Suprapubic skin (tissue), 4 donors: ENCODE results near the gene SS18L1. TPM values are rescaled to one million over a fixed set of nuclear protein-coding genes. Genes with fewer than 3 reads are reported as not detected.

Experiments
- DNase-seq, 2 donors: peaks; one replicate each; pipeline ENCODE4 v3.0.0-alpha.2; 2019; ENCODE audit warnings: low spot score in 2 of 2
- H3K27ac ChIP-seq: fragments of 200-600 bp; sonication (generic); one replicate; pipeline ENCODE4 v1.5.1; 2019
- H3K27me3 ChIP-seq: fragments of 200-600 bp; sonication (generic); one replicate; pipeline ENCODE4 v1.5.1; 2019
- H3K36me3 ChIP-seq: fragments of 200-600 bp; sonication (generic); one replicate; pipeline ENCODE4 v1.5.1; 2019
- H3K4me1 ChIP-seq: fragments of 200-600 bp; sonication (generic); one replicate; pipeline ENCODE4 v1.5.1; 2019
- H3K4me3 ChIP-seq: fragments of 200-600 bp; sonication (generic); one replicate; pipeline ENCODE4 v1.5.1; 2019; ENCODE audit warnings: mild to moderate bottlenecking
- H3K9me3 ChIP-seq: fragments of 200-600 bp; sonication (generic); one replicate; pipeline ENCODE4 v1.5.1; 2019
- EP300 ChIP-seq: sonication (generic); formaldehyde crosslinking; IDR thresholded peaks from one replicate; pipeline ENCODE4 v1.6.1; 2017; ENCODE audit warnings: antibody characterized with exemption
- POLR2A ChIP-seq, 2 donors: fragments of 450-650 bp; IDR thresholded peaks; one replicate each; pipeline ENCODE4 v1.6.1; 2017; ENCODE audit warnings: antibody characterized with exemption in 2 of 2, mild to moderate bottlenecking in 2 of 2, moderate library complexity in 2 of 2
- POLR2AphosphoS5 ChIP-seq, 3 donors: sonication (generic); formaldehyde crosslinking; IDR thresholded peaks; one replicate each; pipeline ENCODE4 v1.6.1; 2017; ENCODE audit warnings: antibody characterized with exemption in 3 of 3
- WGBS: methylation state at CpG from one replicate; pipeline ENCODE4 v1.1.5; 2018; 5-methylcytosine and 5-hydroxymethylcytosine counted together
- total RNA-seq, 4 donors: library from RNA; depleted of rRNA; stranded (reverse); fragments of >200 nt; gene quantifications; one replicate each; pipeline ENCODE4 v1.1.0, GENCODE V29; 2016
- TF ChIP-seq, protein P1 (sequence below), 2 donors: fragments of 200-600 bp in 1 of 2; fragments of 450-650 bp in 1 of 2; sonication (generic) in 1 of 2; IDR thresholded peaks; one replicate each; pipeline ENCODE4 v1.5.1; 2016 to 2019; ENCODE audit warnings: antibody characterized with exemption in 2 of 2, mild to moderate bottlenecking in 1 of 2, moderate library complexity in 1 of 2

SS18L1 gene
- total RNA-seq, 4 donors from 2014 or later: 23.3 to 81.1 (median 26.9) TPM

DNA sequence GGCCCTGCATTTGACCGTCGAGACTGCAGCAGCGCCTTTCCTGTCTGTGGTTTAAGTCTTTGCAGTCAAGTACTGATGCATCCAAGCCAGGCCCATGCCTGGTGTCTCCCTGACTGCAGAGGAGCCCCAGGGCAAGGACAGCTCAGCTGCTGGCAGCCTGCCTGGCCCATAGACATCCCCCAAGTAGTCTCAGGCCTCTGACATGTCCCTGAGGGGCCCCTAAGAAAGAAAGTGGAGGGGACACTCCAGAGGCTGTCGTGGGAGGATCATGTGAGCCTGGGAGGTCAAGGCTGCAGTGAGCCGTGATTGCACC is 58.5 kb downstream of the SS18L1 start:
- Histone ChIP-seq H3K4me3 (no peak overlapping the region), H3K9me3 (no peaks in the 10 kb centered on the region), H3K27me3 (no peaks in the 10 kb centered on the region), H3K27ac (no peak overlapping the region), H3K4me1 (no peaks in the 10 kb centered on the region), H3K36me3 (peaks cover 57% of the 10 kb centered on the region)
- TF ChIP-seq EP300 (no peak), POLR2A (IDR thresholded peaks at IDR 0.05) (no peak), POLR2AphosphoS5 (IDR thresholded peaks at IDR 0.05) (no peak)
- TF ChIP-seq, protein P1, sequence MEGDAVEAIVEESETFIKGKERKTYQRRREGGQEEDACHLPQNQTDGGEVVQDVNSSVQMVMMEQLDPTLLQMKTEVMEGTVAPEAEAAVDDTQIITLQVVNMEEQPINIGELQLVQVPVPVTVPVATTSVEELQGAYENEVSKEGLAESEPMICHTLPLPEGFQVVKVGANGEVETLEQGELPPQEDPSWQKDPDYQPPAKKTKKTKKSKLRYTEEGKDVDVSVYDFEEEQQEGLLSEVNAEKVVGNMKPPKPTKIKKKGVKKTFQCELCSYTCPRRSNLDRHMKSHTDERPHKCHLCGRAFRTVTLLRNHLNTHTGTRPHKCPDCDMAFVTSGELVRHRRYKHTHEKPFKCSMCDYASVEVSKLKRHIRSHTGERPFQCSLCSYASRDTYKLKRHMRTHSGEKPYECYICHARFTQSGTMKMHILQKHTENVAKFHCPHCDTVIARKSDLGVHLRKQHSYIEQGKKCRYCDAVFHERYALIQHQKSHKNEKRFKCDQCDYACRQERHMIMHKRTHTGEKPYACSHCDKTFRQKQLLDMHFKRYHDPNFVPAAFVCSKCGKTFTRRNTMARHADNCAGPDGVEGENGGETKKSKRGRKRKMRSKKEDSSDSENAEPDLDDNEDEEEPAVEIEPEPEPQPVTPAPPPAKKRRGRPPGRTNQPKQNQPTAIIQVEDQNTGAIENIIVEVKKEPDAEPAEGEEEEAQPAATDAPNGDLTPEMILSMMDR (IDR thresholded peaks at IDR 0.05): no peak
- 93% methylated on average over 2 of the region's 5 CpGs for WGBS
- DNase-seq: peak in 1 of 2 donors; percentile 45

DNA sequence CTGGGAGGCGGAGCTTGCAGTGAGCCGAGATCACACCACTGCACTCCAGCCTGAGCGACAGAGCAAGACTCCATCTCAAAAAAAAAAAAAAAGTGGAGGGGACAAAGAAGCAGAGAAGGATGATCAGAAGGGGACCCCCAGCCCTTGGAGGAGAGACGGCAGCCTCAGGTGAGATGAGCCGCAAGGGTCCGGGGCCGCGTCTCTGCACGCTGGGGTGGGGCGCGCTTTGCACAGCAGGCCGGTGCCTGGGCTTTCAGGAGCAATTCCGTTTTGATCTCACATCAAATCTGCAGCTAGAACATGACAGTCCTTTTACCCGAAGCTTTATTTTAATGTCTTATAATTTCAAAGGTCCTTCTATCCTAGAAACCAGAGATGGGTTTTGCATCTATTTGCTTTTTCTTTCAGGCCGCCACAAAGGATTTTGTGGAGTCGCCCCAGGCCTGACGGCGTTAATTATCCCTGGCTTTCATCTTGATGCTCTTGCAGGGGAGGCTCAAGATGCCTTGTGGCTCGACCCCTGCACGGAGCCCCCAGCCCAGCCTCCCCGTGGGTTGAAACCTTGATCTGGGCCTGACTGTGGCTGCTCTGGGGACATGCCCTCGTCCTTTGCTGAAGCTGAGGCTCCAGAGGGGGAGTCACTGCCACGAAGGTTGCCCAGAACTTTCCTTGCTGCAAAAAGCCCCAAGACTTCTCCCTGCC is 59.3 kb downstream of the SS18L1 start:
- H3K4me1 ChIP-seq: no peaks in the 10 kb centered on the region
- peak in 1 of 2 donors; percentile 45 for DNase-seq
- H3K27me3 ChIP-seq: no peaks in the 10 kb centered on the region
- no peak overlapping the region for H3K4me3 ChIP-seq
- 86% methylated on average over 23 of the region's 23 CpGs for WGBS
- H3K27ac ChIP-seq: no peak overlapping the region
- no peaks in the 10 kb centered on the region for H3K9me3 ChIP-seq
- TF ChIP-seq EP300 (no peak), POLR2A (IDR thresholded peaks at IDR 0.05) (no peak), POLR2AphosphoS5 (IDR thresholded peaks at IDR 0.05) (no peak)
- TF ChIP-seq, protein P1 (IDR thresholded peaks at IDR 0.05): no peak
- H3K36me3 ChIP-seq: peaks cover 53% of the 10 kb centered on the region

DNA sequence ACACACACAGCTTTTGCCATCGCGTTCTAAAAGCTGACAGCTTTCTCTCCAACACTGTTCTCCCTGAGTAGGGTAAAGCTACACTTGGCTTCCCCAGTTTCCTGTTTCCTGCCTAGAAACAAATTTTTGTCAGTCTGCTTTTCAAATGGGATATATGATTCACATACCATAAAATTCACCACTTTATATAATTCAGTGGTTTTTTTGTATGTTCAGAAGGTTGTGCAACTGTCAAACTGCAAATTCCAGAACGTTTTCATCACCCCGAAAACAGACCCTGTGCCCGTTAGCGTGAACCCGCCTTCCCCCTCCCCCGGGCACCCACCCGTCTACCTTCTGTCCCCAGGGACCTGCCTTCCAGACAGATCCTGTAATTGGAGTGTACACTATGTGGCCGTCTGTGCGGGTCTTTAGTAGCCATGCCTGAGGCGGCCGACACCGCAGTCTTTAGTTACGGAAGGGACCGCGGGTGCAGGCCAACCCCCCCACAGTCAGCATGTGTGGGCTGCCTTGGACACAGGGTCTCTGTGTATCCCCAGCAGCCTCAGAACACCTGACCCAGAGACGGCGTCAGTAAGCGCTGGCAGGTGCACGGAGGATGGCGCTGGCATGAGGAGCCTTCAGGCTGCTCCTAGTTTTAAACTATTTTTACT is 59.9 kb downstream of the SS18L1 start:
- WGBS: 86% methylated on average over 22 of the region's 22 CpGs
- Histone ChIP-seq H3K4me1 (no peaks in the 10 kb centered on the region), H3K9me3 (no peaks in the 10 kb centered on the region), H3K27ac (no peak overlapping the region), H3K27me3 (peaks cover 4% of the 10 kb centered on the region), H3K4me3 (no peak overlapping the region), H3K36me3 (peaks cover 46% of the 10 kb centered on the region)
- TF ChIP-seq POLR2A (IDR thresholded peaks at IDR 0.05) (no peak), POLR2AphosphoS5 (IDR thresholded peaks at IDR 0.05) (no peak), EP300 (no peak)
- TF ChIP-seq, protein P1 (IDR thresholded peaks at IDR 0.05): no peak
- peak in 1 of 2 donors; percentile 35 for DNase-seq

DNA sequence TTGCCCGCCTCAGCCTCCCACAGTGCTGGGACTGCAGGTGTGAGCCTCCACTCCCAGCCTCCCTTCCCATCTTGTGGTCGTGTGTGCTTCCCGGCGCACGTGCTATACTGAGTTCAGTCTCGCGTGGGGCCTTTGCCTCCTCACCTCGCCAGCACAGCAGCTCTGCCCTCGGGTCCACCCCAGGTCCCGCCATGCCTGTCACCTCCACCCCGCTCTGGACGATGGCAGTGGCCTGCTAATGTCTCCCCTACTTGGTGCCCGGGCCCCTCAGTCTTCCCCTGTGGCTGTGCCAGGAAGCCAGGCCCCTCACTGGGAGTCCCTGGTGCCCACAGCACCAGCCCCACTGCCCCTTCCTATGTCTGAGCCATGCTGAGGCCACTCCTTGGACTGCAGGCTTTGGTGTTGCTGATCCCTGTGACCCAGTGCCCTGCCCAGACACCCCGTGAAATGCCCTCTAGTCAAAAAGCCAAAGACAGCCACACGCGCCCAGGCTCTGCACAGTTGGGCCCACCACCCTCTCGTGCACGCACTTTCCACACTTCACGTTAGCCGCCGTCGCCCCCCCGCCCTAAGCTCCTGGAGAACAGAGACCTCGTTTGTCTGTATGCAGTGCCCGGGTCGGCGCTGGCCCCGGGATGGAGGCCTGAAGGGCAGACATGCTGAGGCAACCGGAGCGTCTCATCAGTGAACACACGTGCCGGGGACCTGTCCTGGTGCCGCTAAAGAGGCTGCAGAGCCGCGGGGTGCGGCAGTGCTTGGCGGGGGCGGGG is 62.2 kb downstream of the SS18L1 start:
- Histone ChIP-seq H3K27me3 (peaks cover 24% of the 10 kb centered on the region), H3K9me3 (no peaks in the 10 kb centered on the region), H3K4me1 (no peaks in the 10 kb centered on the region), H3K27ac (no peak overlapping the region), H3K4me3 (no peak overlapping the region), H3K36me3 (peaks cover 26% of the 10 kb centered on the region)
- 86% methylated on average over 35 of the region's 38 CpGs for WGBS
- no peak for TF ChIP-seq POLR2AphosphoS5 (IDR thresholded peaks at IDR 0.05)
- TF ChIP-seq EP300: no peak
- TF ChIP-seq POLR2A (IDR thresholded peaks at IDR 0.05): no peak
- TF ChIP-seq, protein P1 (IDR thresholded peaks at IDR 0.05): no peak
- no peak for DNase-seq

DNA sequence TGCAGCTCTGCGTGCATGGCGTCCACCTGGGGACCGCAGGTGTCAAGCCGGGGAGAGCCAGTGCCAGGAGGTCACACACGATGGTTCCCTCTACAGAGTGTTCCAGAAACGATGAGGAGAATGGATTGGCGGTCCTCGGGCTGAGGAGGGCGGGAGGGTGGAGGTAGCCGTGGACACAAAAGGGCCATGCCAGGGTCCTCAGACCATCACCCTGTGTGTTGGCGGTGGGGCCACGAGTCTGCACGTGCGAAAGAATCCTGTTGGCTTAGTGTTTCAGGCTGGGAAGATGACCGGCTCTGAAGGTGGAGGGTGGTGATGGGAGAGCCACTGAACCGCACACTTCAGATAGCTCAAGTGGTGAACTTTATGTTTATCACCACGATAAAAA is 62.8 kb downstream of the SS18L1 start:
- H3K9me3 ChIP-seq: no peaks in the 10 kb centered on the region
- peaks cover 20% of the 10 kb centered on the region for H3K36me3 ChIP-seq
- WGBS: 89% methylated on average over 17 of the region's 17 CpGs
- H3K27ac ChIP-seq: no peak overlapping the region
- H3K4me1 ChIP-seq: no peaks in the 10 kb centered on the region
- H3K27me3 ChIP-seq: peaks cover 30% of the 10 kb centered on the region
- no peak overlapping the region for H3K4me3 ChIP-seq
- no peak for DNase-seq
- TF ChIP-seq EP300 (no peak), POLR2A (IDR thresholded peaks at IDR 0.05) (no peak), POLR2AphosphoS5 (IDR thresholded peaks at IDR 0.05) (no peak)
- TF ChIP-seq, protein P1 (IDR thresholded peaks at IDR 0.05): no peak
